ENCODE measurements around the gene TEX38. TPM values are rescaled to one million over a fixed set of nuclear protein-coding genes. Genes with fewer than 3 reads are reported as not detected.
"Not testable (repeated sequence)": the region's sequence is repeated elsewhere in the genome, so short reads cannot be mapped to it uniquely, and the experiment has no call there.

The TEX38 gene
- total RNA-seq, 2 experiments from 2014 or later, result not detected

GRCh38 chr1:46646331-46646730 is 25.3 kb upstream of the TEX38 start:
- Mint-ChIP-seq H3K27ac (no peak overlapping the region), H3K27me3 (ENCODE audit: low read depth) (no peaks in the 10 kb centered on the region), H3K36me3 (ENCODE audit: low read depth) (peaks cover 35% of the 10 kb centered on the region), H3K9me3 (peaks cover 2% of the 10 kb centered on the region), H3K4me1 (ENCODE audit: low read depth) (peaks cover 8% of the 10 kb centered on the region), H3K4me3 (no peak overlapping the region)
- CTCF ChIA-PET, result no interaction called here
- no peak for DNase-seq
- intact Hi-C loops (cut with micrococcal nuclease), result no loop called here

GRCh38 chr1:46646844-46647243 is 24.8 kb upstream of the TEX38 start:
- peaks cover 8% of the 10 kb centered on the region for H3K4me1 Mint-ChIP-seq (ENCODE audit: low read depth)
- no peak overlapping the region for H3K27ac Mint-ChIP-seq
- intact Hi-C loops (cut with micrococcal nuclease), result no loop called here
- no peak for DNase-seq
- no peaks in the 10 kb centered on the region for H3K27me3 Mint-ChIP-seq (ENCODE audit: low read depth)
- peaks cover 2% of the 10 kb centered on the region for H3K9me3 Mint-ChIP-seq
- H3K4me3 Mint-ChIP-seq, result no peak overlapping the region
- CTCF ChIA-PET, result no interaction called here
- H3K36me3 Mint-ChIP-seq (ENCODE audit: low read depth), result peaks cover 35% of the 10 kb centered on the region

GRCh38 chr1:46647611-46648010 is 24.0 kb upstream of the TEX38 start:
- H3K27me3 Mint-ChIP-seq (ENCODE audit: low read depth), result no peaks in the 10 kb centered on the region
- no peak overlapping the region for H3K4me3 Mint-ChIP-seq
- intact Hi-C loops (cut with micrococcal nuclease), result no loop called here
- no peak for DNase-seq
- peaks cover 39% of the 10 kb centered on the region for H3K36me3 Mint-ChIP-seq (ENCODE audit: low read depth)
- H3K9me3 Mint-ChIP-seq, result peaks cover 2% of the 10 kb centered on the region
- CTCF ChIA-PET, result no interaction called here
- peaks cover 8% of the 10 kb centered on the region for H3K4me1 Mint-ChIP-seq (ENCODE audit: low read depth)
- H3K27ac Mint-ChIP-seq, result no peak overlapping the region

GRCh38 chr1:46649764-46650163 is 21.9 kb upstream of the TEX38 start:
- H3K9me3 Mint-ChIP-seq, result peaks cover 2% of the 10 kb centered on the region
- H3K27ac Mint-ChIP-seq, result no peak overlapping the region
- intact Hi-C loops (cut with micrococcal nuclease), result no loop called here
- no peak for DNase-seq
- CTCF ChIA-PET, result no interaction called here
- H3K4me3 Mint-ChIP-seq, result no peak overlapping the region
- no peaks in the 10 kb centered on the region for H3K27me3 Mint-ChIP-seq (ENCODE audit: low read depth)
- H3K4me1 Mint-ChIP-seq (ENCODE audit: low read depth), result peaks cover 13% of the 10 kb centered on the region
- peaks cover 45% of the 10 kb centered on the region for H3K36me3 Mint-ChIP-seq (ENCODE audit: low read depth)

GRCh38 chr1:46650491-46650890 is 21.2 kb upstream of the TEX38 start:
- H3K36me3 Mint-ChIP-seq (ENCODE audit: low read depth), result peaks cover 49% of the 10 kb centered on the region
- no peak for DNase-seq
- no peak overlapping the region for H3K4me3 Mint-ChIP-seq
- no peaks in the 10 kb centered on the region for H3K27me3 Mint-ChIP-seq (ENCODE audit: low read depth)
- peaks cover 13% of the 10 kb centered on the region for H3K4me1 Mint-ChIP-seq (ENCODE audit: low read depth)
- intact Hi-C loops (cut with micrococcal nuclease), result no loop called here
- H3K9me3 Mint-ChIP-seq, result peaks cover 3% of the 10 kb centered on the region
- CTCF ChIA-PET, result no interaction called here
- no peak overlapping the region for H3K27ac Mint-ChIP-seq

- H3K27ac Mint-ChIP-seq, H3K9me3 Mint-ChIP-seq, CTCF ChIA-PET: not testable (repeated sequence)
These were observed 20.5 kb upstream of the TEX38 start for GRCh38 chr1:46651152-46651551.

GRCh38 chr1:46652321-46653100 is 19.1 kb upstream of the TEX38 start:
- H3K4me1 Mint-ChIP-seq (ENCODE audit: low read depth), result peaks cover 5% of the 10 kb centered on the region
- peaks cover 3% of the 10 kb centered on the region for H3K9me3 Mint-ChIP-seq
- intact Hi-C loops (cut with micrococcal nuclease), result no loop called here
- CTCF ChIA-PET, result no interaction called here
- no peak overlapping the region for H3K4me3 Mint-ChIP-seq
- H3K27ac Mint-ChIP-seq, result no peak overlapping the region
- H3K36me3 Mint-ChIP-seq (ENCODE audit: low read depth), result peaks cover 45% of the 10 kb centered on the region
- no peaks in the 10 kb centered on the region for H3K27me3 Mint-ChIP-seq (ENCODE audit: low read depth)
- no peak for DNase-seq

More at GRCh38 chr1:46651152-46651551, 20.5 kb upstream of the TEX38 start:
- Mint-ChIP-seq H3K36me3 (ENCODE audit: low read depth) (peaks cover 55% of the 10 kb centered on the region), H3K4me1 (ENCODE audit: low read depth) (peaks cover 13% of the 10 kb centered on the region)
- DNase-seq; H3K4me3 Mint-ChIP-seq; H3K27me3 Mint-ChIP-seq (ENCODE audit: low read depth); intact Hi-C loops (cut with micrococcal nuclease): not testable (repeated sequence)

GRCh38 chr1:46653405-46653958 is 18.2 kb upstream of the TEX38 start:
- H3K4me3 Mint-ChIP-seq, result no peak overlapping the region
- H3K36me3 Mint-ChIP-seq (ENCODE audit: low read depth), result peaks cover 48% of the 10 kb centered on the region
- CTCF ChIA-PET, result interaction anchor here (0.6 to 0.8 kb wide), 2 partner anchors 14 to 60 kb away, joined by 3 read pairs; no protein-coding TSS in a partner anchor
- H3K27ac Mint-ChIP-seq, result peak overlapping the region; percentile 6
- intact Hi-C loops (cut with micrococcal nuclease), result no loop called here
- no peak for DNase-seq
- peaks cover 9% of the 10 kb centered on the region for H3K4me1 Mint-ChIP-seq (ENCODE audit: low read depth)
- H3K27me3 Mint-ChIP-seq (ENCODE audit: low read depth), result no peaks in the 10 kb centered on the region
- H3K9me3 Mint-ChIP-seq, result peaks cover 3% of the 10 kb centered on the region

GRCh38 chr1:46654012-46654411 is 17.6 kb upstream of the TEX38 start:
- Mint-ChIP-seq H3K36me3 (ENCODE audit: low read depth) (peaks cover 44% of the 10 kb centered on the region), H3K27ac (no peak overlapping the region), H3K4me1 (ENCODE audit: low read depth) (peaks cover 9% of the 10 kb centered on the region), H3K27me3 (ENCODE audit: low read depth) (no peaks in the 10 kb centered on the region), H3K9me3 (peaks cover 3% of the 10 kb centered on the region), H3K4me3 (no peak overlapping the region)
- DNase-seq, result no peak
- intact Hi-C loops (cut with micrococcal nuclease), result no loop called here
- CTCF ChIA-PET, result interaction anchor here (0.6 to 0.8 kb wide), 2 partner anchors 13 to 59 kb away, joined by 3 read pairs; no protein-coding TSS in a partner anchor

- intact Hi-C loops (cut with micrococcal nuclease); H3K27me3 Mint-ChIP-seq (ENCODE audit: low read depth); H3K4me3 Mint-ChIP-seq; H3K9me3 Mint-ChIP-seq; DNase-seq; H3K27ac Mint-ChIP-seq: not testable (repeated sequence)
- Mint-ChIP-seq H3K36me3 (ENCODE audit: low read depth) (peaks cover 43% of the 10 kb centered on the region), H3K4me1 (ENCODE audit: low read depth) (peaks cover 14% of the 10 kb centered on the region)
- CTCF ChIA-PET, result interaction anchor here (0.8 kb wide), 1 partner anchor 13 kb away, joined by 3 read pairs; no protein-coding TSS in a partner anchor
These were observed 17.0 kb upstream of the TEX38 start for GRCh38 chr1:46654698-46655097.

GRCh38 chr1:46655848-46656247 is 15.8 kb upstream of the TEX38 start:
- no peak for DNase-seq
- H3K4me1 Mint-ChIP-seq (ENCODE audit: low read depth), result peaks cover 21% of the 10 kb centered on the region
- intact Hi-C loops (cut with micrococcal nuclease), result no loop called here
- no peak overlapping the region for H3K4me3 Mint-ChIP-seq
- CTCF ChIA-PET, result no interaction called here
- H3K36me3 Mint-ChIP-seq (ENCODE audit: low read depth), result peaks cover 33% of the 10 kb centered on the region
- no peak overlapping the region for H3K27ac Mint-ChIP-seq
- no peaks in the 10 kb centered on the region for H3K27me3 Mint-ChIP-seq (ENCODE audit: low read depth)
- H3K9me3 Mint-ChIP-seq, result peaks cover 1% of the 10 kb centered on the region

- DNase-seq, result no peak
- intact Hi-C loops (cut with micrococcal nuclease), result no loop called here
- CTCF ChIA-PET, result no interaction called here
- Mint-ChIP-seq H3K4me1 (ENCODE audit: low read depth) (peaks cover 21% of the 10 kb centered on the region), H3K36me3 (ENCODE audit: low read depth) (peaks cover 33% of the 10 kb centered on the region), H3K27ac (no peak overlapping the region), H3K27me3 (ENCODE audit: low read depth) (no peaks in the 10 kb centered on the region), H3K4me3 (no peak overlapping the region), H3K9me3 (peaks cover 1% of the 10 kb centered on the region)
These were observed 15.0 kb upstream of the TEX38 start for GRCh38 chr1:46656643-46657042.

GRCh38 chr1:46657775-46658174 is 13.9 kb upstream of the TEX38 start:
- Mint-ChIP-seq H3K4me1 (ENCODE audit: low read depth) (peaks cover 21% of the 10 kb centered on the region), H3K9me3 (peaks cover 1% of the 10 kb centered on the region), H3K36me3 (ENCODE audit: low read depth) (peaks cover 28% of the 10 kb centered on the region), H3K4me3 (no peak overlapping the region), H3K27me3 (ENCODE audit: low read depth) (no peaks in the 10 kb centered on the region), H3K27ac (no peak overlapping the region)
- DNase-seq, result no peak
- intact Hi-C loops (cut with micrococcal nuclease), result no loop called here
- CTCF ChIA-PET, result no interaction called here
